HG02884 (cell line): Measurements from ENCODE around the gene MAP4K1.
"Not testable (repeated sequence)": the region's sequence is repeated elsewhere in the genome, so short reads cannot be mapped to it uniquely, and the experiment has no call there.

Experiments
- ATAC-seq: cut with Tn5 transposase; IDR thresholded peaks from one replicate; pipeline ENCODE4 v1.9.1; 2021; ENCODE audit warnings: mild to moderate bottlenecking, moderate library complexity; ENCODE audit not compliant: unreplicated experiment

Gene MAP4K1

GRCh38 chr19:38629568-38629967 lies 11.8 kb upstream of the MAP4K1 start:
- no peak for ATAC-seq

- no peak for ATAC-seq
These were observed 8.6 kb upstream of the MAP4K1 start for GRCh38 chr19:38626401-38626800.

- no peak for ATAC-seq
These were observed 7.1 kb upstream of the MAP4K1 start for GRCh38 chr19:38624822-38625221.

- ATAC-seq = no peak
These were observed 1.8 kb upstream of the MAP4K1 start for GRCh38 chr19:38619361-38620174.

- peak; percentile 48 for ATAC-seq
These were observed 1.0 kb upstream of the MAP4K1 start, which contains the start of gene EIF3K for GRCh38 chr19:38618590-38619360. EIF3K (plus strand) TSS chr19:38619188; CDS start chr19:38619269, 81 bp downstream.

GRCh38 chr19:38617283-38617763 lies 430 bp downstream of the MAP4K1 start:
- no peak for ATAC-seq

- ATAC-seq = no peak
These were observed 1.5 kb downstream of the MAP4K1 start for GRCh38 chr19:38616265-38616664.

GRCh38 chr19:38615007-38615581 lies 2.7 kb downstream of the MAP4K1 start:
- no peak for ATAC-seq

- no peak for ATAC-seq
These were observed 3.5 kb downstream of the MAP4K1 start for GRCh38 chr19:38614289-38614688.

- no peak for ATAC-seq
These were observed 11.6 kb downstream of the MAP4K1 start for GRCh38 chr19:38606131-38606530.

GRCh38 chr19:38602856-38603255 lies 14.9 kb downstream of the MAP4K1 start:
- not testable (repeated sequence) for ATAC-seq

GRCh38 chr19:38599722-38600121 lies 18.0 kb downstream of the MAP4K1 start:
- ATAC-seq = no peak

GRCh38 chr19:38597075-38597474 lies 20.7 kb downstream of the MAP4K1 start:
- ATAC-seq = no peak

- ATAC-seq = no peak
These were observed 21.4 kb downstream of the MAP4K1 start for GRCh38 chr19:38596057-38596981.

- no peak for ATAC-seq
These were observed 24.8 kb downstream of the MAP4K1 start for GRCh38 chr19:38592940-38593339.

GRCh38 chr19:38588041-38588440 lies 29.7 kb downstream of the MAP4K1 start:
- no peak for ATAC-seq

- ATAC-seq = no peak
These were observed 30.2 kb downstream of the MAP4K1 start for GRCh38 chr19:38587562-38587961.

GRCh38 chr19:38583985-38584305 lies 33.8 kb downstream of the MAP4K1 start:
- ATAC-seq = no peak

GRCh38 chr19:38583219-38583984 lies 34.4 kb downstream of the MAP4K1 start:
- ATAC-seq = no peak

- ATAC-seq = no peak
These were observed 37.7 kb downstream of the MAP4K1 start for GRCh38 chr19:38580080-38580479.
